ENCODE measurements around the gene GPD1L. TPM values are rescaled to one million over a fixed set of nuclear protein-coding genes. Genes with fewer than 3 reads are reported as not detected.

Gene GPD1L
- total and polyA plus RNA-seq, 2 of the 13 experiments (the other 11 are each of a cell fraction or from before 2014, with no cell fraction given) = 4.9 to 13.7 TPM

- peak; percentile 70 for TF ChIP-seq ZBED4 (CRISPR knock-in tag; IDR thresholded peaks at IDR 0.05; ENCODE audit: borderline replicate concordance)
- peak; percentile 15; the same call in 1 of the 2 replicates for TF ChIP-seq MTF2 (CRISPR knock-in tag; IDR thresholded peaks at IDR 0.05; ENCODE audit: borderline replicate concordance)
- TF ChIP-seq ZNF256 (CRISPR knock-in tag; conservative IDR thresholded peaks at IDR 0.05) = no peak; the same call in 1 of the 2 replicates
- TF ChIP-seq ZNF24 (IDR thresholded peaks at IDR 0.05) = no peak
- peak; percentile 71; the same call in 1 of the 3 replicates for TF ChIP-seq MXI1 (IDR thresholded peaks at IDR 0.05; ENCODE audit: borderline replicate concordance, low read depth, low read length)
- peak; percentile 45; the same call in 1 of the 2 replicates for TF ChIP-seq HES4 (CRISPR knock-in tag; IDR thresholded peaks at IDR 0.05; ENCODE audit: borderline replicate concordance)
- TF ChIP-seq ZBTB40 (IDR thresholded peaks at IDR 0.05) = no peak
- TF ChIP-seq ZBTB40 (CRISPR knock-in tag; IDR thresholded peaks at IDR 0.05) = peak; percentile 27; the same call in 1 of the 2 replicates
- 0 out of 2 replicates have a peak, but pooled peaks have one; percentile 56 for TF ChIP-seq ZBTB43 (CRISPR knock-in tag; conservative IDR thresholded peaks at IDR 0.05)
- peak; percentile 23; the same call in 1 of the 2 replicates for TF ChIP-seq ETV5 (CRISPR knock-in tag; IDR thresholded peaks at IDR 0.05; ENCODE audit: borderline replicate concordance)
- 0 out of 2 replicates have a peak, but pooled peaks have one; percentile 7 for TF ChIP-seq ZNF782 (CRISPR knock-in tag; IDR thresholded peaks at IDR 0.05; ENCODE audit: borderline replicate concordance)
- peak; percentile 84 for TF ChIP-seq SRY (CRISPR knock-in tag; IDR thresholded peaks at IDR 0.05)
- TF ChIP-seq THAP8 (CRISPR knock-in tag; IDR thresholded peaks at IDR 0.05; ENCODE audit: borderline replicate concordance) = no peak
Observed at GRCh38 chr3:32106132-32106928, at the start of gene GPD1L (continued).
